H9 (cell line): ENCODE measurements around the gene ROPN1B. TPM values are rescaled to one million over a fixed set of nuclear protein-coding genes. Genes with fewer than 3 reads are reported as not detected.
"Not testable (repeated sequence)": the region's sequence is repeated elsewhere in the genome, so short reads cannot be mapped to it uniquely, and the experiment has no call there.

Experiments used
- DNase-seq: peaks from one replicate; pipeline ENCODE4 v3.0.0-alpha.2; 2017
- H2AFZ ChIP-seq: one replicate; pipeline ENCODE4 v1.6.1; 2013; ENCODE audit warnings: mild to moderate bottlenecking, low read length, control low read depth, moderate library complexity
- H2AK5ac ChIP-seq: 2 replicates; pipeline ENCODE4 v1.6.1; 2013; ENCODE audit warnings: low read length, control low read depth, mixed read lengths; ENCODE audit not compliant: insufficient read length
- H2BK120ac ChIP-seq: one replicate; pipeline ENCODE4 v1.6.1; 2013; ENCODE audit warnings: low read depth, mild to moderate bottlenecking, low read length, control low read depth, inconsistent platforms; ENCODE audit not compliant: poor library complexity, severe bottlenecking
- H2BK12ac ChIP-seq: 2 replicates; pipeline ENCODE4 v1.6.1; 2013; ENCODE audit warnings: low read length, control low read depth, mixed read lengths, low read depth; ENCODE audit not compliant: insufficient read length
- H2BK15ac ChIP-seq: 2 replicates; pipeline ENCODE4 v1.6.1; 2013; ENCODE audit warnings: low read depth, low read length, control low read depth
- H2BK20ac ChIP-seq: one replicate; pipeline ENCODE4 v1.6.1; 2013; ENCODE audit warnings: low read depth, mild to moderate bottlenecking, low read length, control low read depth, inconsistent platforms; ENCODE audit not compliant: poor library complexity, severe bottlenecking
- H2BK5ac ChIP-seq: 2 replicates; pipeline ENCODE4 v1.6.1; 2013; ENCODE audit warnings: low read length, control low read depth, mixed read lengths; ENCODE audit not compliant: insufficient read length
- H3K14ac ChIP-seq: 2 replicates; pipeline ENCODE4 v1.6.1; 2013; ENCODE audit warnings: low read length, control low read depth; ENCODE audit not compliant: insufficient read depth
- H3K18ac ChIP-seq: 2 replicates; pipeline ENCODE4 v1.6.1; 2013; ENCODE audit warnings: low read depth, mild to moderate bottlenecking, mixed read lengths, low read length, control low read depth; ENCODE audit not compliant: insufficient read length
- H3K23ac ChIP-seq: 2 replicates; pipeline ENCODE4 v1.6.1; 2013; ENCODE audit warnings: low read length, control low read depth, mixed read lengths, low read depth; ENCODE audit not compliant: insufficient read length
- H3K23me2 ChIP-seq: 2 replicates; pipeline ENCODE4 v1.6.1; 2013; ENCODE audit warnings: low read depth, mild to moderate bottlenecking, mixed read lengths, low read length, control low read depth; ENCODE audit not compliant: insufficient read length, poor library complexity, severe bottlenecking
- H3K27ac ChIP-seq: 2 replicates; pipeline ENCODE4 v1.5.1; 2013; ENCODE audit warnings: low read length, control low read depth, mixed read lengths, low read depth; ENCODE audit not compliant: insufficient read length
- H3K27me3 ChIP-seq: 2 replicates; pipeline ENCODE4 v1.6.1; 2013; ENCODE audit warnings: low read length, control low read depth, inconsistent platforms; ENCODE audit not compliant: insufficient read depth
- H3K4ac ChIP-seq: 2 replicates; pipeline ENCODE4 v1.6.1; 2013; ENCODE audit warnings: low read depth, mild to moderate bottlenecking, control low read depth, inconsistent platforms, low read length, moderate library complexity
- H3K4me1 ChIP-seq: 2 replicates; pipeline ENCODE4 v1.6.1; 2013; ENCODE audit warnings: low read length, control low read depth, inconsistent platforms; ENCODE audit not compliant: insufficient read depth
- H3K4me2 ChIP-seq: 2 replicates; pipeline ENCODE4 v1.6.1; 2013; ENCODE audit warnings: low read length, control low read depth, mixed read lengths; ENCODE audit not compliant: insufficient read length, insufficient read depth
- H3K56ac ChIP-seq: 2 replicates; pipeline ENCODE4 v1.6.1; 2013; ENCODE audit warnings: low read depth, mild to moderate bottlenecking, mixed read lengths, low read length, control low read depth; ENCODE audit not compliant: insufficient read length
- H3K79me1 ChIP-seq: 2 replicates; pipeline ENCODE4 v1.6.1; 2013; ENCODE audit warnings: low read depth, mild to moderate bottlenecking, moderate library complexity, low read length, control low read depth, inconsistent platforms; ENCODE audit not compliant: insufficient read depth, poor library complexity, severe bottlenecking
- H3K79me2 ChIP-seq: 2 replicates; pipeline ENCODE4 v1.6.1; 2013; ENCODE audit warnings: low read length, control low read depth, inconsistent platforms; ENCODE audit not compliant: insufficient read depth
- H3K9ac ChIP-seq: 2 replicates; pipeline ENCODE4 v1.6.1; 2013; ENCODE audit warnings: low read length, control low read depth, mixed read lengths; ENCODE audit not compliant: insufficient read length; ENCODE audit errors: extremely low read depth
- H3K9me3 ChIP-seq: one replicate; pipeline ENCODE4 v1.6.1; 2013; ENCODE audit warnings: low read depth, low read length, inconsistent platforms; ENCODE audit not compliant: control insufficient read depth
- H3T11ph ChIP-seq: one replicate; pipeline ENCODE4 v1.6.1; 2013; ENCODE audit warnings: mild to moderate bottlenecking, low read length, control low read depth, inconsistent platforms
- H4K20me1 ChIP-seq: one replicate; pipeline ENCODE4 v1.6.1; 2013; ENCODE audit not compliant: control insufficient read depth, insufficient read length, insufficient read depth
- H4K5ac ChIP-seq: 2 replicates; pipeline ENCODE4 v1.6.1; 2013; ENCODE audit warnings: low read depth, mild to moderate bottlenecking, mixed read lengths, low read length, control low read depth; ENCODE audit not compliant: insufficient read length
- H4K8ac ChIP-seq: replicated peaks from 2 replicates; pipeline ENCODE4 v1.6.1; 2013; ENCODE audit warnings: low read length, control low read depth, mixed read lengths, low read depth; ENCODE audit not compliant: insufficient read length
- H4K91ac ChIP-seq: 2 replicates; pipeline ENCODE4 v1.6.1; 2013; ENCODE audit warnings: low read depth, mild to moderate bottlenecking, moderate library complexity, mixed read lengths, low read length, control low read depth; ENCODE audit not compliant: insufficient read length
- H3K27ac Mint-ChIP-seq, 3 experiments: 2 replicates in 2 of 3; 3 replicates in 1 of 3; pipeline ENCODE4 v1.8.0; 2020 to 2021; ENCODE audit warnings: mixed read lengths in 3 of 3, mild to moderate bottlenecking in 1 of 3, moderate library complexity in 1 of 3
- H3K27me3 Mint-ChIP-seq: 2 replicates; pipeline ENCODE4 v1.8.0; 2021; ENCODE audit warnings: low read depth, mild to moderate bottlenecking, moderate library complexity, mixed read lengths
- H3K36me3 Mint-ChIP-seq, 3 experiments: 2 replicates in 2 of 3; 3 replicates in 1 of 3; pipeline ENCODE4 v1.8.0; 2020 to 2021; ENCODE audit warnings: low read depth in 3 of 3, mixed read lengths in 3 of 3; ENCODE audit not compliant: insufficient read depth in 1 of 3
- H3K4me1 Mint-ChIP-seq, 2 experiments: 2 replicates each; pipeline ENCODE4 v1.8.0; 2020; ENCODE audit warnings: mixed read lengths in 2 of 2
- H3K4me3 Mint-ChIP-seq, 2 experiments: 2 replicates in 1 of 2; 3 replicates in 1 of 2; pipeline ENCODE4 v1.8.0; 2020 to 2021; ENCODE audit warnings: mild to moderate bottlenecking in 2 of 2, mixed read lengths in 2 of 2, moderate library complexity in 1 of 2
- H3K9me3 Mint-ChIP-seq, 2 experiments: 2 replicates in 1 of 2; 3 replicates in 1 of 2; pipeline ENCODE4 v1.8.0; 2020; ENCODE audit warnings: mild to moderate bottlenecking in 2 of 2, mixed read lengths in 2 of 2, moderate library complexity in 1 of 2
- WGBS: extraction: QIAGEN DNeasy Blood & Tissue Kit; methylation state at CpG from one replicate; pipeline ENCODE4 v1.1.7; 2013; ENCODE audit warnings: missing lambda C conversion rate, low lambda C conversion rate, mixed read lengths; ENCODE audit not compliant: insufficient read length; ENCODE audit errors: extremely low coverage; 5-methylcytosine and 5-hydroxymethylcytosine counted together
- total RNA-seq: library from RNA; stranded (reverse); gene quantifications from 2 replicates; pipeline ENCODE4 v1.2.1, GENCODE V29; 2021

ROPN1B gene
- total RNA-seq, 1 experiment from 2014 or later: not detected

DNA sequence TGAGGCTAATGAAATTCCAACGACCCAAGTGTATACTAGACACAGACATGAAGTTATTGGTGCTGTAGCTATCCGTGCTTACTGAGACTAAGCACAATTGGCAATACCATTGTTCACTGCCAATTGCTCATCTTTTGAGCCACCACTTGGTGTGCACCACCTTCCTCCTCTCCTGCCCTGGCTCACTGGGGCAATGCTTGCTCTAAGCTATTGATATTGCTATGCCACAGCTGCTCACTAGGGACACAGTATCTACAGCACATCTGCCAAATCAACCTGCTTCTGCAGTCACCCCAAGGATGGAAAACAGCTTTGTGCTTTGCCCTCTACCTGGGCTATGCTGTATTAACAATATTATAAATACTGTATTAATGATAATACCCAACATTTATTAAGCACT lies 16.0 kb downstream of the ROPN1B start:
- not testable (repeated sequence) for H3K23ac ChIP-seq, H3K27ac ChIP-seq, H3K36me3 Mint-ChIP-seq, H3K23me2 ChIP-seq, H3K56ac ChIP-seq, H3K4me2 ChIP-seq, H3K27me3 ChIP-seq, H3K27ac Mint-ChIP-seq, H3K79me2 ChIP-seq, H2BK12ac ChIP-seq, H4K20me1 ChIP-seq, H3K4ac ChIP-seq, H3K4me3 Mint-ChIP-seq, H2AFZ ChIP-seq, H3K4me1 ChIP-seq, H3K9me3 Mint-ChIP-seq, DNase-seq, H2AK5ac ChIP-seq, H4K91ac ChIP-seq, H3K18ac ChIP-seq, H2BK20ac ChIP-seq, H3K79me1 ChIP-seq, H2BK15ac ChIP-seq, H3T11ph ChIP-seq, H2BK5ac ChIP-seq, H3K9ac ChIP-seq, H3K9me3 ChIP-seq, H2BK120ac ChIP-seq, H4K8ac ChIP-seq, H3K14ac ChIP-seq, H4K5ac ChIP-seq
- Mint-ChIP-seq H3K27me3 (peaks cover 22% of the 10 kb centered on the region), H3K4me1 (peaks cover 12 to 17% of the 10 kb centered on the region in 2 experiments)
- WGBS: no CpG with 5 or more reads among the region's 2 CpGs
